ENCODE measurements around the gene NEURL3.
A peak's percentile ranks its signal among the peaks of the same experiment; 100 is the strongest.

DNA sequence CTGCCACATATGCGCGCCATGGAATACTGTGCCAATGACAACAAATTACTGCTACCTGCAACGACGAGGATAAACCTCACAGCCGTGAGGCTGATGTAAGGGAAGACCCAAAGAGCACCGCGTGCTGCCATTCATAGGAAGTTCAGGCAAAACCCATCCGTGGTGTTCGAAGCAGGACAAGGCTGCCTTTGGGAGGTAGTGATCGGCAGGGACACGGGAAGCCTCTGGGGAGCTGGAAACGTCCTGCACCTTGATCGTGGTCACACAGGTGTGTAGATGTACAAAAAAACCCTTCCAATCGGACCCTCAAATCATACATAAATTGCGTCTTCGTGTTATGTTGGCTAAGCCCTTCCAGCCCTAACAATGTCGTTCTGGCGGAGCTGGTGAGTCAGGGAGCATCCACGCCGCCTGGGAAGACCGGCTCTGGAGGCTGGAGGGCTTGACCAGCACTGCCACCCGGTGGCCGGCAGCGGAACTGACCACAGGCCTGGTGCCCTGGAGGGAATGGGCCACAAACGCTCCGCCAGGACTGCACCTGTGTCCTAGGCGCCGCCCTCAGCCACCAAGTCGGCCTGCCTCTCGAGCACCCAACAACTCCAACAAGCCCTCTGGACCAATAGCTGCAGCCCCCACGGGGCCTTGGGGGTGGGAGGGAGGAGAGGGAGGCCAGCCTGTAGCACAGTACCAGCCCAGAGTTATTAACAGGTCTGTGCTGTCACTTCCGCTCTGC lies 4.1 kb upstream of the NEURL3 start:
- TF ChIP-seq, protein P1, sequence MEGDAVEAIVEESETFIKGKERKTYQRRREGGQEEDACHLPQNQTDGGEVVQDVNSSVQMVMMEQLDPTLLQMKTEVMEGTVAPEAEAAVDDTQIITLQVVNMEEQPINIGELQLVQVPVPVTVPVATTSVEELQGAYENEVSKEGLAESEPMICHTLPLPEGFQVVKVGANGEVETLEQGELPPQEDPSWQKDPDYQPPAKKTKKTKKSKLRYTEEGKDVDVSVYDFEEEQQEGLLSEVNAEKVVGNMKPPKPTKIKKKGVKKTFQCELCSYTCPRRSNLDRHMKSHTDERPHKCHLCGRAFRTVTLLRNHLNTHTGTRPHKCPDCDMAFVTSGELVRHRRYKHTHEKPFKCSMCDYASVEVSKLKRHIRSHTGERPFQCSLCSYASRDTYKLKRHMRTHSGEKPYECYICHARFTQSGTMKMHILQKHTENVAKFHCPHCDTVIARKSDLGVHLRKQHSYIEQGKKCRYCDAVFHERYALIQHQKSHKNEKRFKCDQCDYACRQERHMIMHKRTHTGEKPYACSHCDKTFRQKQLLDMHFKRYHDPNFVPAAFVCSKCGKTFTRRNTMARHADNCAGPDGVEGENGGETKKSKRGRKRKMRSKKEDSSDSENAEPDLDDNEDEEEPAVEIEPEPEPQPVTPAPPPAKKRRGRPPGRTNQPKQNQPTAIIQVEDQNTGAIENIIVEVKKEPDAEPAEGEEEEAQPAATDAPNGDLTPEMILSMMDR (IDR thresholded peaks at IDR 0.05; ENCODE audit: insufficient read depth, low read length, poor library complexity, severe bottlenecking): peak; percentile 61
- no peak for TF ChIP-seq EZH2phosphoT487 (conservative IDR thresholded peaks at IDR 0.05; ENCODE audit: low read length)

All from SU-DHL-6 (cell line).